ENCODE data around the gene MEIKIN.

Gene MEIKIN

GRCh38 chr5:131766689-131767088 is 178.8 kb downstream of the MEIKIN start:
- DNase-seq = no peak

GRCh38 chr5:131765261-131765660 is 180.2 kb downstream of the MEIKIN start:
- DNase-seq = no peak

- no peak for DNase-seq
Measured at GRCh38 chr5:131763968-131764367, 181.5 kb downstream of the MEIKIN start.

DNA sequence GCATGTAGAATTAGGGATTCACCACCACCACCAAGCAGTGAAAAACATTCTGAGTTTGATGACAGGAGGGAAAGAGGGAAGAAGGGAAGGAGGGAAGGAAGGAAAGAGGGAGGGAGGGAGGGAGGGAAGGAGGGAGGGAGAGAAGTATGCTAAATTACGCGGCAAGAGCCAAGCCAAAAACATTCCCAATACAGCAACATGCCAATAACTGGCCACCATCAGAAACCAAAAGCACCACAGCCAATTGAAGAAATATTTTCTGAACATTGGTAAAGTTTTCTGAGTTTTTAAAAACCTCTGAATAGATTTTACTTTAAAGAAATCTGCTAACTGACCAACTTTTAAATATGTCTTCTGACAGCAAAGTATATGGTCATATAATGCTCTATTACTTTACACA is 184.7 kb downstream of the MEIKIN start:
- DNase-seq = no peak

DNA sequence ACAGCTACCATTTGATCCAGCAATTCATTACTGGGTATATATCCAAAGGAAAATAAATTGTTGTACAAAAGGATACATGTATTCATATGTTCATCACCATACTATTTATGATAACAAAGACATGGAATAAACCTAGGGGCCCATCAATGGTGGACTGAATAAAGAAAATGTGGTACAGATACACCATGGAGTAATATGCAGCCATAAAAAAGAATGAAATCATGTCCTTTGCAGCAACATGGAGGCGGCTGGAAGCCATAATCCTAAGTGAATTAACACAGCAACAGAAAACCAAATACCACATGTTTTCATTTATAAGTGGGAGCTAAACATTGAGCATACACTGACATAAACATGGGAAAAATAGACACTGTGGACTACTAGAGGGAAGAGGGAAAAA is 185.8 kb downstream of the MEIKIN start:
- no peak for DNase-seq

- DNase-seq = no peak
Measured at GRCh38 chr5:131758520-131758900, 187.0 kb downstream of the MEIKIN start.

DNA sequence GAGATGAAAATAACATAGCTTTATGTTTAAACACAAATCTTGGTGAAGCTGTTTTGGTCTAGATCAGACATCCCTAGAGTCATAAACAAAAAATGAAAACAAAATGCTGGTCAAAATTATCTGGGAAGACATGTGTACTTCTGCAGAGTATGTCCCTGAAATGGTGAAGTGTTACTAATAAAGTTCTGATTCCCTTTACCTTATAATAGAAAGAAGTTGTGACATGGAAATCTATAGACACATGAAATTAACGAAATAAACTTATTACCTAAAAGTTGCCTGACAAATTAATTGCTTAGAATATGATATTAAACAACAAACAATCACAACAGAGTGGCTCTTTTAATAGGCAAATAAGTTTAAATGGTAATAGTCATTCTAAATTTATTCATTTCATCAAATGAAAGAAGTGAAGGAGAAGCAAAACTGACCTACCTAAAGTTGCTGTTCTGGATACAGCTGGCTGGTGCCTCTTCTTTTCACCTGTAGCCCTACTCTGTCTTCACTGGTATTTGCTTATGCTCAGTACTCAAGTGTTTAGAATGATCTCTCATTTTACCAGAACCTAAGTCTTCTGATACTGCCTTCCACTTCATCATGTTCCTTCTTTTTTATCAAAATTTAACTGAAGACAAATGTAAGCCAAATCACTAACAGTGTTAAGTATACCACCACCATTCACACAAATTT is 187.5 kb downstream of the MEIKIN start:
- no peak for DNase-seq

Measured in NCI-H1417 treated with DMSO at 0.1 percent for 48 hours (cell line).